GM21515 (cell line): ENCODE results near the gene GRP.

Experiments used
- ATAC-seq: cut with Tn5 transposase; IDR thresholded peaks from one replicate; pipeline ENCODE4 v1.9.1; 2021; ENCODE audit not compliant: unreplicated experiment

GRP gene

DNA sequence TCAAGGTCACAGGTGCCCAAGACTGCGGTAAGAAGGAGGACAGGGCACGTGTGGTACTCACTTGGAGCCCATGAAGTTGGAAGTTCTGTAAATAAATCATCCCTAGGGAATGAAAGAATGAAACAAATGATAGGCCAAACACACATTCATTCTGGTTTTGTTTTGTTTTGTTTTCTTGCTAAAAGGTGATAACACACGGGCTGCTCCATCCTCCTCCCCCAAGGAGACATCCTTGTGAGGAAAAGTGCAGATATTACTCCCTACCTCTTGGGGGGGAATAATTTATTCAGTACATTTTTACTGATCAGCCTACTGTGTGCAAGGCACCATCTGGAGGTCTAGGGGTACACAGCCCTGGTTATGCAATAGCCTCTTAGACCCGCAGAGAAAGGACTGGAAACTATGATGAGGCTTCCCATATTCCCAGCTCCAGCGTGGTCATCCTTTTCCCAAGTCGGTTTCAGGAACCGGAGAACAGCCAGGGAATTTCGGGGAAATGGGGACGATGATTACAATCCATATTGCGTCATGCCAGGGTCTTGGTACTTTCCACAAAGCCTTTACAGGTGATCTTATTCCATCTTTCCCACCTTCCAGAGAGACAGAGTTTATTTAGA is 47.0 kb downstream of the GRP start:
- ATAC-seq, result no peak

DNA sequence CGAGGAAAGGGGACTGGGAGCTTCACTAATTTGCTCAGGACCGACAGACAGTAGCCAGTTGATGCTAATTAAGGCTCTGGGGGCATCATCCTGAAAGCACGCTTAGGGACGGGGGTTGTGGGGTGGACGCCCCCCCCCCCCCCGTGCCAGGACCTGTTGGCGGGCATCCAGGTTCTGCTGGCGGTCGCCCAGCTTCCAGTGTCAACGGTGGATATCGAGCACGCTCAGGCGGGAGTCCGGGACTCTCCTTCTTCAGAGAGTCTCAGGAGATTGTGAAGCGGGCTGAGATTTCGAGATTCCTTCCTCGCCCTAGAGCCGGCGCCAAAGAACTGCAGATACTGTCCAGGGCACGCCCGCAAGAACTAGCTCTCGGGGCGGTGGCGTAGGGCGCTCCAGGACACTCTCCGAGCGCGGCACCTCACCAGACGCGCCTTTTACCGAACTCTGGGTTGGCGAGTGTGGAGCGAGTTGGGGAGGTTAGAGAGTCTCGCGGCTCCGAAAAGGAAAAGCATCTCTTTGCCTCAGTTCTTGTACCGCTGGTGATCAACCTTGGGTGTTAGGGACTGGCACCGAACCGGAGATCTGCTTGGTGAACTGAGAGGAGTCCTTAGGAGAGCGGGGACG is 47.7 kb downstream of the GRP start:
- no peak for ATAC-seq

DNA sequence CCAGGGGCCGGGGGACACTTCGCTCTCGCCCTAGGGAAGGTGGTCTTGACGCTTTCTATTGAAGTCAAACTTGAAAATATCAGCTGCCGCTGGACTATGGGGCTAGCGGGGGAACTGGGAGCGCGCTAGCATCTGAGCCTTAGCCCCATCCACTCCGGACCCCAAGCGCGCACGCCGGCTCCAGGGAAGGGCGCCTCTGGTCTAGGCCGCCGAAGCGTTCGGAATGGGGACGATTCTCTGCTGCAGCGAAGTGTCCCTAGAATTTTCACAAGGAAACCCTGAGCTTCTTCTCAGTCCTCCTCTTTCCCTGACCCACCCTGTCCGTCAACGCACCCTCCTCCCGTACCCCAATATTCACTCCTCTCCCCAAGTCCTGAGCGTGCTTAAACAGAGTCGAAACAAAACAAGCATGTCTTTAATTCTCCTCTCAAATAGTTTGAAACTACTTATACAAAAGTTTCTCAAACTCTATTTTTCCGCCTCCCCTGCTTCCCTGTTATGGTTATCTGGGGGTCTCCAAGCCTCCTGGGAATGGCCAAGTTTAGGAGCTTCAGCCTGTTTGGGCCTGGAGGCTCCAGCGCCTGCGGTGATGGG is 48.3 kb downstream of the GRP start:
- no peak for ATAC-seq

DNA sequence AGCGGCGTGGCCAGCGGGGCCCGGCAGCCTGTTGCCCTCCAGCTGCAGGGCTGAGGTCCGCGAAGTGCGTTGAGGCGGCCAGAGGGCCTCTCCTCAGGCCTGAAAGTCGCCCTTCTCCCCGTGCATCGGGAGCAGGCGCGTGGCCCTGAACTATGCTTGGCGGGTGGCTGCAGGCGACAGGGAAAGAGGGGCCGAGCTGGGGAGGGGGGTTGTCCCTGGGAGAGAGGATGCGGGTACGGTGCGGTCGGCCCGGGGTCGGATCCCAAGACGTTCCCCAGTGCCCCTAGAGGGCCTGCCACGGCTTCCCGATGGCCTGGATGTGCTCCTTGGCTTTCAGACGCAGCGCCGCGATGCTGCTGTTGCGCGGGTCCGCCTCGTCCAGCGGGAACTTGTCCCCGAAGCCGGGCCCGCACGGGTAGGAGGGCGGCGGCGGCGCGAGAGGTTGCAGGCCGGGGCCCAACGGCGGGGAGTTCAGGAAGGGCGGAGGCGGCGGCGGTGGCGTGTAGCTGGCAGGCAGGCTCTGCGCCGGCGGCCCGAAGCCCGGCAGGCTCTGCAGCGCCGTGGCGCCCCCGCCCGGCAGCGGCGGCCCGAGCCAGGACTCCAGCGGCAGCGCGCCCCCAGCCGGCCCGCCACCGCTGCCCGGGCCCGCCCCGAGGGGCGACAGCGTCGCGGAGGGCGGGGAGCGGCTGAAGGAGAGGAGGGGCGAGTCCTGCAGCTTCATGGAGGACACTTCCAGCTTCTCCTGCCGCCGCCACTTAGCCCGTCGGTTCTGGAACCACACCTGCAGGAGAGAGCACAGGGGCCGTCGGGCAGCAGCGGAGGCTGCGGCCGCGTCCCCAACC is 49.0 kb downstream of the GRP start:
- peak; percentile 42 for ATAC-seq

DNA sequence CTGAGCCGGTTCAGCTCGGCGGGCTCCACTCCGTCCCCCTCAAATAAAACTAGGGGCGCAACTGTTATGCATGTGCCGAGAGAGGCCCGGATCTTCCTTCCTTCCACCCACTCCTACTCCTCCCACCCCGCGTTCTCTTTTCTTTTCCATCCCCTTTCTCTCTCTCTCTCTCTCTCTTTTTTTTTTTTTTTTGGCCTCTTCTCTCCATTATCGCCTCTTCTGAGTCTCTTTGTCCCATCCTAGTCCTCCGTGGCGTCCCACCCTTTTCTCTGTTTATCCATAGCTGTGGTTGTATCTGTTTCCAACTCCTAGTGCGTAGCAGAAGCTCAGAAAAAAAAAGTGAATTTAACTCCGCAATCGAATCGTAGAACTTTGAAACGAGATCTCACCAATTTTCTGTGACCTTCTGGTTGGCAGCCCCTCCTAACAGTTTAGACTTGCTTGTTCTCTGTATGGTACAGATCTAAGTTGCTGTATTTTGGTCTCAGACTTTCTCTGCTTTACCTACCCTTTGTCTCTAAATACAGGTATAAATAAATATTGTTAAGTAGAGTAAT is 49.7 kb downstream of the GRP start:
- ATAC-seq, result no peak

DNA sequence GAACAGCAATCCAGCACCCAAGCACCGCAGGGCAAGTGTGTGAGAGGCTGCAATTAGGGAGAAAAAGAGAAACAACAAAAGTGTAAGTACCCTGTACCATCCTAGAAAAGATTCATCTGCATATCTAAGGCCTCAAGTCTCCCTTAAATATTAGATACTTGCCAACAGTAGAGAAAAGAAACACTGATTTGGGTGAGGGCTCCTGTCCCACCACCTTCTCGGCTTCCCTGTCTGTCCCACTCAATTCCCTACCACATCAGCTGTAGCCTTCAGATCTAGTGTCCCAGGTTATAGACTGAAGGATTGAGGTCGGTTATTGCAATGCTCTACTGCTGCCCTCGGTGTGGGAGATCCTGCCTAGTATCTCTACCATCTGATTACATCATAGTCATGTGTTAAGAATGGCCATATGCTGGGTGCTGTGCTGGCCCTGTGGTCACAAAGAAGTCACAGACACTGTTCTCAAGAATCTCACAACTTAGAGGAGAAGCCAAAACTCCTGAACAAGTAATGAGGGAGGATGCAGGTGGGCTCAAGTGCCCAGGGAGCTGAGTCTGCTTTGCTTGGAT is 50.8 kb downstream of the GRP start:
- ATAC-seq, result no peak

DNA sequence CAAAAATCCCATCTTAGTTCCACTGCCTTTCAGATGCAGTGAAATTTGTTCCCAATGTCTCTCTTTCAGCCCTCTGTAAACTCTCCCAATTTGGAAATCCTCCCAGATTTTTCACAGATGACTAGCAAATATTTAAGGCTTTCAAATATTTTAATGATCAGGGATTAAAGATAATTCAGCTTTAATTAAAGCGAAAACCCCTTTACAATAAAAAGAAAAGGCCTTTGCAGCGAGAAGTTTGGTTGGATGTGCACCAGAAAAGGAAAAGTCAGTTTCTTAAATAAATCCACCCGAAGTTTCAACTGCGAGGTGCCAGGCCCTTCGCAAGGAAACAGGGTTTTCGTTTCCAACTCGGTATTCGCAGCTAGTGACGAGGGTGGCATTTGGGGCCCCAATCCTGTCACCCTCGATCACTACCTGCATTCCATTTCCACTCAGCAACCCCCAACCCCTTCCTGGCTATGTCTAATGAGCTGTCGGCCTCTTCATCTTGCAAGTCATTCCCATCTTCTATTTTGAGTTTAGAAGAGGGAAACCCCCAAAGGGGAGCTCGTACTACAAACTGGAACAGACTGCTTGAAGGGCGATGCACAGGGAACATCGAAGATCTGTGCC is 51.8 kb downstream of the GRP start:
- no peak for ATAC-seq

DNA sequence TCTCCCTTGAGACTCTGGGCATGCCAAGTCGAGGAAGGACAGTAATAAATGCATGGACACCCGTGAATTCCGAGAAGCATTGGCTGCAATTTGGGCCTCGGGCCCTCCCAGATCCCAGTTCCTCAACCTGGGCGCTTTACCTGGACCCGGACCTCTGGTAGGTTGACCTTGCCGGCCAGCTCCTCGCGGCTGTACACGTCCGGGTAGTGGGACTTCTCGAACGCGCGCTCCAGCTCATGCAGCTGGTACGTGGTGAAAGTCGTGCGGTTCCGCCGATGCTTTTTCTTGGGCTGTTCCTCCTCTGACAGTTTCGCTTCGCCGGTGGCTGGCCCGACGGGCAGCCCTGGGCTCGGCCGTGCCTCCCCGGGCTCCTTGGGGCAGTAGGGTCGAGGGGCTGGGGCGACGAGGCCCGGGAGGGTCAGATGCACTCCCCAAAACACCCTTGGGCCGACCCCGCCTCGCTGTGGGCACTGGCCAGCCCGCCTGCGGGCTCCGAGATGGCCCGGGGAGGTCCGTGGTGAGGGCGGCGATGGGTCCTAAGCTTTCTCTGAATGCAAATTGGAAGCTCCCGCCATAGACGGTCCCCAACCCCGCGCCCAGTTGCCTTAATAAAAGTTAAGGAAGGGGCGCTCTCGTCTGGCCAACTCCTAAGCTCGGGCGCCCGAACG is 52.4 kb downstream of the GRP start:
- no peak for ATAC-seq

DNA sequence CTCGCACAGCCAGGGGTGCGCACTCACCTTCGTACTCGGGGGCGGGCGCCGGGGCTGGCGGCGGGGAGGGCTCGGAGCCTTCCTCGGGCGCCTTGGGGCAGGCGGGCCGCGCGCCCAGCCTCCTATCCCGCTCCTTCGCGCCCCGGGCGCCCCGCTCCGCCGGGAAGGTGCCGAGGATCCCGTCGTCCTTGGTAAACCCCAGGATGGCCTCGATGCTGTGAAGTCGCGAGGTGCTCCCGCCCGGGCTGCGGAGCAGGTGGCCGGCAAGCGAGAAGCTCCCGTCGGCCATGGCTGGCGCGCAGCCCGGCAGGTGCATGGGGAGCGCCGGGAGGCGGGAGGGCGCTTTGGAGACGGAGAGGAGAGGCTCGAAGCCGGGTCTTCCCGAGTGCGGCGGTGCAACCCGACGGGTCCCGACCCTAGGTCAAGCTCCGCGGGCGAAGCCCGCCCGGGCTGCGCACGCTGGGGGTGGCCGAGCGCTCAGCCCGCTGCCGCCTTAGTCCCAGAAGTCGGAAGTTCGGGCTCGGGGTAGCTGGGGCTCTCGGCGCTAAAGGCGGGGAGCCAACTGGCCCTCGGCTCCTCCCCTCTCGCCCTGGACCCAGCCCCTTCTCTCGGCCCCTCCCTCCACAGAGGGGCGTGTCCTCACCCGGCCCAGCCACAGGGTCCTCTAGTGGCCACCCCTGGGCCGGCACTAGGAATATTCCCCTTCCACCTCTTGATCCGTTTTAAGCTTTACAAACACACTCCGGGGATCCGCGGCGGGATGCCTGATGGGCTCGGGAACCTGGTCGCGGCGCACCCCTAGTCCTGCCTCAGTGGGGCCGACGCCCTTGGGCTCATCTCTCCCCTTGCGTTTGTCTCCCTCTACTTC is 53.2 kb downstream of the GRP start, which contains the start of gene RAX:
TSS of gene RAX (minus strand) at position 564 of the 868 bp plus-strand sequence. CDS start at position 316, 248 bp downstream.
- ATAC-seq, result no peak

DNA sequence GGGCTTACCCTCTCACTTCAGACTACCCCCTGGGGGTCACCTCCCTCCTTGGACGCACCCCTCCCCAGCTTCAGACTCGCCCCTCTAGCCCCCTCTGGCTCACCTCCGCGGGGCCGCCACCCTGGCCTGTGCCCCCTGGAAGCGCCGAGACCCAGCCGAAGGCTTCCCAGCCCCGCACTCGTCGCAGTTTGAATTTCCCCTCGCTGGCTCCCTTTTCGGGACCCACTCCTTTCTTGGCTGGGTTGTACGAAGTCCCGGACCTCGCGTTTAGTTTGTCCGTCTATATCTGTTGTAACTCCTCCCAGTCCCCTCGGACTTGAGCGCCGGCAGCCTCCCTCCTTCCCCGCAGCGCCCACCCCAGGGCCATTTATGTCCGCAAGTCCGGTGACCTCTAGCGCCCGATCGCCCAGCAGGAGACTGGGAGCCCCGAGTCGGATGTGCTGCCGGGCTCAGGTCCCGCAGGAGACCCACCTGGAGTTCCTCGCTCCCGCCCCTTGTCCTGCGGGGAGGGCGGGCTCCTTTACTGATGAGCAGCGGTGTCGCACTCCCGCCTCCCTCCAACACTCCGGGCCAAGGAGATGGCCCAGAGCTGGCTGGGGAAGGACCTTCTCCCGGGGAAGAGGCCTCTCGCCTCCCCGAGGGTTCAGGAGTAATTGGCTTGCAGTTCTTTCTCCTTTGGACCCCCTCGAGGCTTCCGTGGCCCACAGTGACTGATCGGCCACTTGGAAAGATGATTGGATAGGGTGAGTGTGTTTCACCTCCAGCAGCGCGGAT is 54.0 kb downstream of the GRP start:
- no peak for ATAC-seq

DNA sequence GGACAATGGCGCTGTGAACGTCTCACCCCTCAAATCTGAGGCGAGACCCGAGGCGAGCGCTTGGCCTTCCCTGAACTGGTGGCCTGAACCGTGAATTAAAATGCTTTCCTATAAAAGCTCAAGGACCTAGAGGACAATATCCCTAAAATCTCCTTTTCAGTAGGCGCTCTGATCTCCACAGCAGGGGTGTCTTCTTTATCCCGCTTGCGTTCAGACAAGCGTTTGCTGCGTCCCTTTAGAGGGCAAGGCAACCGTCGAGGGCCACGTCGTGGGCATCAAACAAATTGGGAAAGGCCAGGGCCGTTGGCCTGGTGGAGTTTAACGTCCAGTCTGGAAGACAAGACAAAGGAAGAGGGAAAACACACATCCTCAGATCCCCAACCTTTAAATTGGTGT is 54.6 kb downstream of the GRP start:
- no peak for ATAC-seq

DNA sequence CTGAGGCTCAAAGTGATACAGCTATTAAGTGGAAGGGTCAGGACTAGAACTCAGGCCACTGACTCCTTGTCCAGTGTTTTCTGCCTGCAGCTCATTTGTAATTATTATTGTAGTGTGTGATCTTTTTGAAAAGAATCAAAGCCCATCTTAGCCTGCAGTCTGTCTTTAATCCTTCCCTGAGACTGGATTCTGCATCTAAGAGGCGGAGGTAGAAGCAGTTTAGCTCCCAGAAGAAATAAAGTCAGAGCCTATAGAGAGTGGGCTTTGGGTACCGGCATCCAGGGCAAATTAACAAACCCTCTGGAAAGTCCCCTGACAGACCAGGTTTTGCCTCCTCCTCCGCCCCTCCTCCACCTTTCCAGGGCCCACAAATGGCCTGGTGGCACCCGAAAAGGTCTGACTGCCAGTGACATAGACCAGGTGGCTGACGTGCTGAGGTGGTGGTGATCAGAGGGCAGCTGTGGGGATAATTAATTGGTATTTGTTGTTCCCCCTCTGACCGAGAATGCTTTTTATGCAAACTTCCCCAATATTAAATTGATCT is 55.5 kb downstream of the GRP start:
- ATAC-seq, result no peak

DNA sequence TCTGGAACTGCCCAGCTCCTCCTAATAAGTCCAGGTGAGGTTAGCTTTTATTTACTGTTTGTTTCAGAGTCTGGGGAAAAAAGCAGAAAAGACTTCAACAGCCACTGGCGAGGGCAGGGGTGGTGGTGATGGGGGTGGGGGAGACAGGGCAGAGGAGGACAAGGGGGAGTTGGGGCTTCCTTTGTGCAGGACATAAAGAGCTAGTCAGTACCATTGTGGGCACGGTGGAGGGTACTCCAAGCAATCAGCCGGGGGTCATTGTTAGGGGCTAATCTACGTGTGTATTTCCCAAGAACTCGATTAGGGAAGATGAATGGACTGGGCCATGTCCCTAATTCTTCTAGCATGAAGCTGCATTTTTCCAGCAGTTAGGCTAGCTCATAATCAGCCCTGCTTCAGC is 56.1 kb downstream of the GRP start:
- ATAC-seq, result no peak

DNA sequence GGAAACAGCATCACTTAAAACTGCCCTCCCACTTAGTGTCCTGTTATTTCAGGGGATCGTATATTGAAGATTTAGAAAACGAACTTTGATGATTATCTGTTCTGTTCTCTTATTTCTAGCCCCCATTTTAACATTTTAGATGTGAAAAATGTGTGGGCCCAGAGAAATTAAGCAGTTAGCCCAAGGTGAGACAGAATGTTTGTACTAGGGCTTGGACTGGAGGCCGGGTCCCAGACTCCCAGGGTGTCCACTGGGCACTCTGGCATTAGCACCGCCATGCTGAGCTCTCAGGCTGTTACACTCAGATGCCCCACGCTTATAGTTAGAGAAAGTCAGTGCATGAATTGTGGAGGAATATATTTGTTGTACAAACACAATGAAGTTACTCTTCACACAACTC is 58.8 kb downstream of the GRP start:
- ATAC-seq, result no peak

DNA sequence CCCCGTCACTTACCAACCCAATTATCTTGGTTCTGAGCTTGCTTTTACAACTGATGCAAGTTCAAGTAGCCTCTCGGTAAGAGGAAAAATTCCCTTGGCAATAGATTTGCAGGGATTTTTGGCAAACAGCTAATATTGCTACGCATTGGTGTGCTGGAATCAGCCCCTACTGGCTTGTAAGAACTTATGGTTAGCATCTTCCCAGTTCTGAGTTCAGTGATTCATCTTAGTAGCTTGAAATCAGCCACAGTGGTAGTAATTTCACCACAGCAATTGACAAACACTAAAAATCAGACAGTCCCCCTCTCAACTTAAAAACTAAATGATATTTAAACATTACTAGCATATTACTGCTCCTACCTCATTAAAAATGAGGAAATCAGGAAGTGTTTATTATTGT is 59.2 kb downstream of the GRP start:
- ATAC-seq, result no peak

DNA sequence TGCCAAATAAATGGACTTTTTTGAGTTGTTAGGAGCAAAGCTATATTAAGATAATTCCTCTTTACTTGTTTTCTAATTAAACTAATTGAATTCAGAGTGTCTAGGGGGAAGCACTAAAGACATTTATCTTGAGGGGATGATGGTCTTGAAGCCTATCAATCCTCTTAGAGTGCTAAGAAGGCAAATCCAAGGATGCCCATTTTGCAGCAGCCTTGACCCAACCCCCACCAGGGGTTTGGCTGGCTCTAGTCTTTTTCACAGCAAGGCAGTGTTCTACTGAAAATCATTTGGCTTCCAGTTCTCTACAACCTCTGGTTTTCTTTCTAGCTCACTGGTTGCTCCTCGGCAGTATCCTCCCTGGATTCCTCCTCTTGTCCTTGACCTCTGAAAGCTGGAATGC is 59.8 kb downstream of the GRP start:
- no peak for ATAC-seq
